NCI-H146 (cell line): ENCODE measurements around the gene TM7SF3.

ENCODE experiments used
- DNase-seq: peaks from one replicate; lab custom pipeline; 2025; lab: John Stamatoyannopoulos, UW

TM7SF3 gene

DNA sequence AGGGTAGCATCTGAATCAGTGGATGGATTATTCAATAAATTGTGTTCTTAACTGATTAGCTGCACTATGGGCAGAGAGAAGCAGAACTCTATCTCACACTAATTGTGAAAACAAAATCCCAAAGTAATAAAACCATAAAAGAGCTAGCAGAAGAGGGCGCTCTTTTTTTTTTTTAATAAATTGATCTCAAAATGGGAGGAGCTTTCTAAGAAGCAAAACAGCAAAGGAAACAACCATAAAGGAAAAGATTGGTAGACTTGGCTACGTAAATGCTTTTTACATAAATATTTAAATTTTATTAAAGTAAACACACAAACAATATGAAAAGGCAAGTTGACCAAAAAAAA lies 1.5 kb upstream of the TM7SF3 start:
- peak; percentile 40 for DNase-seq

DNA sequence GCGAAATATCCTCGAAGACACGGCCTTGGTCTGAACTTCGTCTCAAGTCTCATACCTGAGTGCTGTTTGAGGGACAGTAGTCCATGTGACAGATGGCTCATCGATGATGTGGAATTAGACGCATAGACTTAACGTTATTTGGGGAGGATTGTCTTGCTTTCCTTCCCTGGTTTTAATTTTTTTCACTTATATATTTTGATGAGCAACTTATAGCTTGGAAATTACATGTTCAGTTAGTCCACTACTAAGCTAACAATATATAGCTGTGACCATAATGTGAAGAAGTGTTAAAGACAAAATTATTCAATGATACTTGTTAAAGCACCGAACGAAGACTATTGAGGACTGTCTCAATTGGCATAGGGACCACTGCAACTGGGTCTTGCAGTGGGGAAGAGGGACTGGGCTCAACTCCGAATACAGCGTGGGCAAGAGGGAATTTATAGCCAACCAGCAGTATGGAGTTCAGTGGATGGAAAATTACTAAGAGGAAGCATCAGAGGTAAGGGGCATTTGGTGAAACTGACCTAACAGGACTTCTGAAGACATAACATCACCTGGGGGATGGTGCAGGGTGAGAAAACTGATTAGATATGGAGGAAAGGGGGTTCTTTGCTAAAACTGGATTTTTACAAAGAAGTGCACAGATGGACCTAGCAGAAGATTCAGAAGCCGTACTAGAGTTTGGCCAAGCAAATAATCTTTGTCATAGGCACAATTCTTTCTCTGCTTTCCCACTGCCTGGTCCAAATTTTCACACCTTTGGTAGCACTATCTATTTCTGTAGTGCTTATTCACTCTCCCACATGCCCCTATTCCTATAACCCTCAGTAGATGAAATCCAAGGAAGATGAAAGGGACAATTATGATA lies 910 bp upstream of the TM7SF3 start:
- DNase-seq: peak; percentile 30

DNA sequence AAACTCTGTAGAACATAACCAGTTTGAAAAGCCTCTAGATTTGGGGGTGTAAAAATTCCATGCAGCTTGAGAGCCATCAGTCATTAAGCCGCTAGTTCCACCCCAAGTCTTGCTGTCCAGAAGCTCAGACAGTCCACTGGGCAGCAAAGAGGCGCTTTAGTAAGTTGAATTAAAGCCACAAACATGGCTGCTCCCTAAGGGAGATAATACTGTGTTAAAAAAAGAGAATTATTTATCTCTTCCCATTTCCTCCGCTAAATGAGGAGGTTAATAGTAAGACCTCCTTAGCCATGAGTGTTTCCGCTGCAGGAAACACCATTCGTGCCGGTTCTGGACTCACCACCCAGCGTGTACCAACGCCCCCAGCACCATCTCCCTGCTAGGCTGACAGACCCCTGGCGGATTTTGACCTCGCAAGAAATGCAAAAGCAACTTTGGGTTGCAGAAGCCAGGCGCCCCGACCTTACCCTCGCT lies 536 bp downstream of the TM7SF3 start:
- DNase-seq: peak; percentile 58

DNA sequence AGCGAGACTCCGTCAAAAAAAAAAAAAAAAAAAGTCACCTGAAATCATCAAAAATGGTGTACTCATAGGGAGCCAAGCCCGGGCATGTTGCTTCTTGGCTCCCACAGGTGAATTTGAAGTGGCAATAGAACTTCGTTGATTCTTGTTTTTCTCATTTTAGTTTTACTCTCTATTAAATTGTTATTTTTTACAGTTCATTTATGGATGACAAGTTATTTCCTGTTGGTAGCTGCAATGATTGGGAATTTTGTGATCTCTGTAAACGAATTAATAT lies 1.3 kb downstream of the TM7SF3 start:
- no peak for DNase-seq

DNA sequence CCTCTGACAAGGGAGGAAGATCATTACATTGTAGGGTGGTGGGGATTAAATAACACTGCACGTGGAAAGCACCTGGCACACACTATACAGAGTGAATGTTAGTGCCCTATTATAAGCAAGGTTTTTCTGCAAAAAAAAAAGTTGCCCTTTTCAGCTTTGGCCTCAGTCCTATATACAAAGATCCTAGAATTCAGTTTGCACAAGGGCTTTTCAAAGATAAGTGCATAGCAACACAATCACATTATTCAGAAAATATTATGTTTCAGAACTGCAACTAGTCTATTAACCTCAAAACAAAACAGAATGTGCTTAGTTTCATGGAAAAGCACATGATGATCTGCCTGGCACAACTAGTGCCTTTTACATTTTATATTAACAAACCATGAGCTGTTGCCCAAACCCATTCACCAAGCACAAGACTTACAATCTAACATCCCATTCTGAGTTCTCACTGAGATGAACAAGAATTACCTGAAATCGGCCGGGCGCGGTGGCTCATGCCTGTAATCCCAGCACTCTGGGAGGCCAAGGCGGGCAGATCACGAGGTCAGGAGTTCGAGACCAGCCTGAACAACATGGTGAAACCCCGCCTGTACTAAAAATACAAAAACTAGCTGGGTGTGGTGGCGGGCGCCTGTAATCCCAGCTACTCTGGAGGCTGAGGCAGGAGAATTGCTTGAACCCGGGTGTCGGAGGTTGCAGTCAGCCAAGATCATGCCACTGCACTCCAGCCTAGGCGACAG lies 1.8 kb downstream of the TM7SF3 start:
- peak; percentile 82 for DNase-seq

DNA sequence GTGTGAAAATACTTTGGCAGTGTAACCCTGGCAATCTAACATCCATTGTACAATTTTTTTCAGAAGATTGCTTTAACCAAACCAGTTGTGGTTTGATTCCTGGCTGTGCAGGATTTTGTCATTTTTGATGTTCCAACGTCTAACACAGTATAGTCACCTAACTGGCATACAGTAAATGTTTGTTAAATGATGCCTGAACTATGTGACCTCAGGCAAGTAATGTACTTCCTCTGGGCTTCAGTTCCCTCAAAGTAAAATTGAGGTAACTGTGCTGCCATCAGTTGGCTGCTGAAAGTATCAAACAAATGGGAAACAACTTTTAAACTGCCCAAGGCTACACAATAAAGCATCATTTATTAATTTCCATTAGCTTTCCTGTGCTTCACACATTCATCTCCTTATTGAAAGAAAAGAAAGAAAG lies 4.3 kb downstream of the TM7SF3 start:
- DNase-seq: no peak

DNA sequence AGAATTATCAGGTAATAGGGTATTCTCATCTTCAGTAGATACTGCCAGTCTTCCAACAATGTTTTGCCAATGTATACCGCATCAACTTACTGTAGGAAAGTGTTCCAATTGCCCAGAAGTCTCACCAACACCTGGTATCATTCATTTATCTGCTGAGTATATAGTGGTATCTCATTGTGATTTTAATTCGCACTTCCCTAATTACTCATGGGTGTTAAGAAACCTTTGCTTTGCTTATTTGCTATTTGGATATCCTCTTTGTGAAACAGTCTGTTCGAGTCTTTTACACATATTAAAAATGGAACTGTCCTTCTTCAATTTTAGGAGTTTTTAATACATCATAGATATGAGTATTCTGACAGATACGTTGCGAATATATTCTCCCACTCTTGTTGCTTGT lies 6.1 kb downstream of the TM7SF3 start:
- DNase-seq: no peak

DNA sequence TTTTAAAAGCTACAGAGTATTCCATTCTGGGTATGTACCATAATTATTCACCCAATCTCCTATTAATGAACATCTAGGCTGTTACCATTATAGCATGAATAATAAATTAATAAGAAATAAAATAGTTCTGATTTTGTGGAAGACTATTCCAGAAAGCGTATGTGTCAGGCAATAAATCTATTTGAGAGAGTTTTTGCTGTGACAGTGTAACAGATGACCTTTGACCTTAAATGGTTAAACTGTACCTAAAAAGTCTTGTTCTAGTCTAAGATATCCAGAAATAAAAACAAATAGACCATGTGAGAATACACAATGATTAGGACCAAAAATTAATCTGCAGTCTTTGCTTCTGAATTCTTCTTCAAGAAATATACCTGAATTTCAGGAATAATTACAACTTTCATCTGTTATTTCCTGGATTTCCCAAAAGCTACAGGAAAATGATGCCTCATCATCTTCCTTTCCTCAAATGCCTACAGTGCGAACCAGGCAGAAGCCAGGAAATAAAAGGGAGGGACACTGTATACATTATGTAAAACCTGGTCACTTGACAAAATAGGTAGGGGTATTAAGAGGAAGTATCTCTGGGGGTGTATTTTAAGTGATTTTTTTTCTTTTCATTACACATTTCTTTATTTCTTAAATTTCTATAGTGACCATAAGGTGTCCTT lies 7.3 kb downstream of the TM7SF3 start:
- DNase-seq: no peak

DNA sequence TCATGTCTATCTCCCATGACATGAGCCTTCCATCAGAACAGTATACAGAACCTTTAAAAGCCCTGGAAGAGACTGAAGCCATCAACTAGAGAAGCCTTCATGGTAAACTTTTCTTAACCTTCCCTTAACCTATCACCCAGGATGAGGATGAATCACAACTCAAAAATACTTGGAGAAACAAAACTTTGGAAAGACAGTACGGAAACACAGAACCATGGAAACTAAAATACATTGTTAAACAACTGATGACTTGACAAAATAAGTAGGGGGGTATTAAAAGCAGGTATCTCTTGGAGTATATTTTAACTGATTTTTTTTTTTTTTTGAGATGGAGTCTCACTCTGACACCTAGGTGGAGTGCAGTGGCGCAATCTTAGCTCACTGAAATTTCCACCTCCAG lies 8.7 kb downstream of the TM7SF3 start:
- DNase-seq: no peak

DNA sequence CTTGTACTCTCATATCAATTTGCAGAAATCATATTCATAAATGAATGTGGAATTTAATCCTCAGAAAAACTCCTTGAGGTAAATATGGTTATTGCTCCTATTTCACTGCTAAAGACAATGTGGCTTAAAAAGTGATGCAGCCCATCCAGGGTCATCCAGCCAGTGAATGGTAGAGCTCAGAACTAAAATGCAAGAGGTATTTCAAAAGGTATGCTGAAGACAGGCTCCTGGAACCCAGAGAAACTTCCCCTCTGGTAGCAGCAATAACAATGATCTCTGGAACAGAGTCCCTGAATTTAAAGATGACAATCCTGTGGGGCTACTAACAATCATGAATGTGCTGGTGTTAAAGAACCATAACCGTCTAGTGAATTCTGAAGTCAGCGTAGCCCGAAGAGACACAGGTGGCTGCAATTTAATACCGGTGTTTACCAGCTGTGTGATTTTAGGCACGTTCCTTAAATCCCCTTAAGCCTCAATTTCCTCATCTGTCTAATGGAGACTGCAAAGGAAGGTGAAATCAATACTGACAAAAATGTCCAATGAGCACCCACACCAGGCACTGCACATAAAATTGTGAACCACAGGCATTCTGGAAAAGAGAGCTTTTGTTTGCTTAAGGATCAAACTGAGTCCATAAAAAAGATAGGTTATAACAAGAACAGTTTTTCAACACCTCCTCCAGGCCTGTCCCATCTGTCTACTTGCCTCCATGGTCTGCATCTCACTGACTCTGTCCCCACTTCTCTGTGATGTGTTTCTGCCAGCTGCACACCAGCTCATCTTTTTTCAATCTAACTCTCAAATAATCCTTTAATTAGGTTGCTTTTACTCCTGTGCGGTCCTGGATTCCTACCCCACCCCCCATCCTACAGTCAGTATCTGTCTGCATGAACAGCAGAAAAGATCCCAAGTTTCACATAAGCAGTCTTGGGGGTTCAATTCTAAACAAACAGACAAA lies 10.5 kb downstream of the TM7SF3 start:
- DNase-seq: peak; percentile 7

DNA sequence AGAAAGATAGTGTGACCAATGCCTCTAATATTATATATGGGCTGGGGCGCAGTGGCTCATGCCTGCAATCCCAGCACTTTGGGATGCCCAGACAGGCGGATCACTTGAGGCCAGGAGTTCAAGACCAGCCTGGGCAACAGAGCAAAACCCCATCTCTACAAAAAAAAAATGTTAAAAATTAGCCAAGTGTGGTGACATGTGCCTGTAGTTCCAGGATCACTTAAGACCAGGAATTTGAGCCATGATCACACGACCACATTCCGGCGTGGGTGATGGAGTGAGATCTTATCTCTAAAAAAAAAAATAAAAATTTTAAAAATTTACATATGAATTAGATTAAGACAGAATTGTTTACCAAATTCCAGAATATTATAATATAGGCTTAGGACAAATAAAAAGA lies 12.0 kb downstream of the TM7SF3 start:
- no peak for DNase-seq

DNA sequence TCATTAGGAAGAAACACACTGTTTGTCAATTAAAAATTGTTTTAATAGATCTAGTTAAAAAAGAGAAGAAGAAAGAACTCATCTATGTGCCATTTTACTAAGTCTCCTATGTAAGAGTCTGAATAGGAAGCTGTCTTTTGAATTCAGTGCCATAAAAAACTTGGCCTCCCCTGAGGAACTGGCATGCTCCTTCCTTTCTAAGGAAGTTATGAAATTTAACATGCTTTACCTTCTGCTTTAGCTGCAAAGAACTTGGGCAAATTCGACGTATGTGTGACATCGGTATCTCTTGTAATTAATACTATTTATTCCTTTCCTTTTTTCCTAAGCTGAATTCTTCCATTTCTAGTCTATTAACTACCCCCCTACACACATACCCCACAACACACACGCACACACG lies 12.5 kb downstream of the TM7SF3 start:
- no peak for DNase-seq

DNA sequence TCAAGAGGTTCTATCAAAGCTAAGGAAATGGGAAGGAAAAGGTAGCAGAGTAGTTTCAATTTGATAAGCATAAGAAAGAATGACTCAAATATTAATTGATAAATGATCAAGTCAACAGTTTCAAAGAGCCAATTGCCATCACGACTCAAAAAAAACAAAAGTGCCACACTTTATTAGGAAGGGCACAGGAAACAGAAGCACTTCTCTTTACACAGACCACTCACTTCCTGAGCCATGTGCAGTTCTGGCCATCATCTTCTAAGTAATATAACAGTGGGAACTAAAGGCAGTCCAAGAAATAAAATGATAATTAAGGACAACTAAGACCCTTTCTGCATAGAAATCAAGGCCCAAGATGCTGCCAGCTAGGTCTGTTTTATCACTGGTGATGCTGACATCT lies 13.2 kb downstream of the TM7SF3 start:
- DNase-seq: no peak

DNA sequence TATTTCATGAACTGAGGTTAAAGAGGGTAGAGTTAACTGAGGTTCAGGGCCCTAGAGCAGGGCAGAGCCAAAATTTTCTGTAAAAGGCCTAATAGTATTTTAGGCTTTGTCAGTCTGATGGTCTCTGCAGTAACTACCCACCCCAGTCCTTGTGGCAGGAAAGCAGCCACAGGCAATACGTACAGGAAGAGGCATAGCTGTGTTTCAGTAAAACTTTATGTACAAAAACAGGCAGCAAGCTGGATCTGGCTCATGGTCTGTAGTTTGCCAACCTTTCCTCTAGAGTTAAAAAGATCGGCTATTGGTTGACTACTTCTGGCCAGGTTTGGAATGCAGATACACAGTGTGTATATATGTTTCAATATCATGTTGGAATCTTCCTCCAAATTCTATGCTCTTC lies 17.2 kb downstream of the TM7SF3 start:
- DNase-seq: no peak

DNA sequence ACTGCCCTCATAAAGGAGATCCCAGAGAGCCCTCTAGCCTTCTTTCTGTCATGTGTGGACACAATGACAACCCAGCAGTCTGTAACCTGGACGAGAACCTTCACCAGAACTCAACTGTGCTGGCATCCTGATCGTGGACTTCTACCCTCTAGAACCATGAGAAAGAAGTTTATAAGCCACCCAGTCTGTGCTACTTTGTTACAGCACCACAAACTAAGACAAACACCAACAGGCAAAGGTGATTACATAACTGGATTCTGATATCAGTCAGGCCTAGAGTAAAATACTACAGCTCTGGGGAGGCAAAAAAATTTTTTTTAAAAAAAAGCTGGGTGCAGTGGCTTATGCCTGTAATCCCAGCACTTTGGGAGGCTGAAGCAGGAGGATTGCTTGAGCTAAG lies 18.5 kb downstream of the TM7SF3 start:
- DNase-seq: no peak

DNA sequence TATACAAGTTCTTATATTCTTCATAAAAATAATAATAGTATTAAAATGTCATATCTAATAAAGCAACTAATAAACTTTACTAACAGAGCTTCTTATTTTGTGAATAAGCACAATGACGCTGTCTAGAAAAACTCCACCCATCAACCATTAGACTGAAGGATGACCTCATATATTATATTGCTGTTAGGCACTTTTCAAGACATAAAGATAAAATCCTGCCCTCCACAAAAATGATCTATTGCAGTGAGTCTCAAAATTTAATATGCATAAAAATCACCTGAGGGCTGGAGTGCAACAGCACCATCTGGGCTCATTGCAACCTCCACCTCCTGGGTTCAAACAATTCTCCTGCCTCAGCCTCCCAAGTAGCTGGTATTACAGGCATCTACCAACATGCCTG lies 20.1 kb downstream of the TM7SF3 start:
- DNase-seq: no peak

DNA sequence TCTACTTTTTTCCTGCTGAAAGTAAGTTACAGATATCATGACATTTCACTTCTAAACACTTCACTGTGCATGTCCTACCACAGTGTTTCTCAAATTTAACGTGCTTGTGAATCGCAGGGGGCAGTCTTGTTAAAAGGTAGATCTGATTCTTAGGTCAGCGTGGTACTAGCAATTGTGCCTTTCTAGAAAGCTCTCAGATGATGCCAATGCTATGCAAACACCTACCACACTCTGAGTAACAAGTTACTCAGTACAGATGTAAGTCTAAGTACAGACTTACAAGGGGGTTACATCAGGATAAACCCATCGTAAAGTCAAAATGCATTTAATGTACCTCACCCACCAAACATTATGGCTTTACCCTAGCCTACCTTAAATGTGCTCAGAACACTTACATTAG lies 22.4 kb downstream of the TM7SF3 start:
- no peak for DNase-seq

DNA sequence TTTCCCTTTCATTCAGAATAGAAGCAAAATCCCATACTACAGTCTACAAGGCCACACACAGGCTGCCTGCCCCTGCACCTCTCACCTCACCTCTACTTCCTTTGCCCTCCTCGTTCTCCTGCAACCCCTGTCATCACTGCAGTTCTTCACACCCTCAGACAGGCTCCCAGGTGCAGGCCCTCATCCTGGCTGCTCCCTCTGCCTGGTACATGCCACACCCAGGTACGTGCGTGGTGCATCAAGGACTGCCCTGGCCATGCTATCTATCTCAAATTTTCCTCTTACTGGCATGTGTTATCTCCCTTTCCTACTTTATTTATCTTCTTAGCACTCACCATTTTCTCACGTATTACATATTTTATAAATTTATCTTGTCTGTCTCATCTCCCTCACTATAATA lies 24.3 kb downstream of the TM7SF3 start:
- no peak for DNase-seq

DNA sequence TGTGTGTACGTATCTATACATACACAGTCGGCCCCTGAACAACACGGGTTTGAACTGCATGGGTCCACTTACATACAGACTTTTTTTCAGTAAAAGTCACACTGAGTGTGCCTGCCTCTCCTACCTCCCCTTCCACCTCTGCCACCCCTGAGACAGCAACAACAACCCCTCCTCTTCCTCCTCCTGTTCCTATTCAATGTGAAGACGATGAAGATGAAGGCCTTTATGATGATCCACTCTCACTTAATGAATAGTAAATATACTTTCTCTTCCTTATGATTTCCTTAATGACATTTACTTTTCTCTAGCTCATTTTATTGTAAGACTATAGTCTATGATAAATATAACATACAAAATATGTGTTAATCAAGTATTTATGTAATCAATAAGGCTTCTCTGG lies 25.5 kb downstream of the TM7SF3 start:
- no peak for DNase-seq

DNA sequence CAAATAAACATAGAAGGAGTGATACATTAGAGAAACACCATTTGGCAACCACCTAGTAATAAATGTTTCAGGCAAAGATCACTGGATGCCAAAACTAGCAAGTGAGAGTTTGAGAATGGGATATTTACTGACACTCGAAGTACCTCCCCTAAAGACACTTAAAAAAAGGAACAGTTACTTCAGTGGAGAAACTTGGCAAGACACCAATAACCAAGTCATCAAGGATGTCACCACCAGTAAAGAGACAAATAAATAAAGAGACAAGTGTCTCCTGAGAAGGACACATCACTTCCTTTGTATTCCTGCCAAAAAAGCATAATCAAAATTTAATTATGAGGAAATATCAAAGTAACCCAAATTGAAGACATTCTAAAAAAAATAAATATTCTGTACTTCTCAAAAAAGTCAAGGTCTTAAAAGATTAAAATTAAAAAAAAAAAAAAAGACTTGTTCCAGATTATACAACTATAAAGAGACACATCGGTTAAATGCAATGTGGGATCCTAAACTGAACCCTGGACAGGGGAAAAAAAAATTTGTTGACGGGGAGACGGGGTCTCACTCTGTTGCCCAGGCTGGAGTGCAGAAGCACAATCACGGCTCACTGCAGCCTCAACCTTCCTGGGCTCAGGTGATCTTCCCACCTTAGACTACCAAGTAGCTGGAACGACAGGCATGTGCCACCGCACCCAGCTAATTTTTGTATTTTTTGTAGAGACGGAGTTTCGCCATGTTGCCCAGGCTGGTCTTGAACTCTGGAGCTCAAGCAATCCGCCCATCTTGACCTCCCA lies 26.4 kb downstream of the TM7SF3 start:
- DNase-seq: no peak

DNA sequence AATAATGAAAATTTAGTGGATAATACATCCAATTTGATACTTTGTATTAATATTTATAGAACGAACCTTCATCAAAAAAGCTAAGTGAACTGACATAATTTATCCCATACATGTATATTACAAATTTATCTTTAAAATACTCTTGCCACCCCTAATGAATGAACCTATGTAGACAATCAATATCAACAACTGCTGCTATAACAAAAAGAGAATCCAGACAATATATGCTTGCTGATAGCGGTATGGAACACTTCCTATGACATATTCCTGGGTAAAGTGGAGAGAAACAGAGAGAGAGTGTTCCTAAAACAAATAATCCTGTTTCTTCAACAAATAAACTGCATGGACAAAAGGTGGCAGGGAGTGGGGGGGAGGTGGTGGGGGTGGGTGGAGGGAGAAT lies 31.3 kb downstream of the TM7SF3 start:
- no peak for DNase-seq
